ENCODE results near the gene REG1B.

REG1B gene

DNA sequence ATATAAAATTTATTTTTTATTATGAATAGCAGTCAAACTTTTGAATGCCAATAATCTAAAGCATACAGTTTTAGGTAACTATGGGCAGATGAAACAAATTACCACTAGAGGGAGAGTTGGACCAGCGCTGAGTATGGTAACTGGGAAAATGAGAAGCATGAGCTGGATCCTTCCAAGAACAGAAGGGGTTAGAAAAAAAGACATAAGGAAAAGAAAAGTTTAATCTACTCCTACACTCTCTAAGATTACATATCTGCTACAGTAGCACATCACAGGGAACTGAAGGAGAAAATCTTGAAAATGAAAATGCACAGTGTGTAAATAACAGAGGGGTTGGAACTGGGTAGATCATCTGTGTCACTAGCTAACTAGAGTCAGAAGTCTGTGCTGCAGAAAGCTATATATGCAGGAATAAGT lies 46.8 kb downstream of the REG1B start:
- Histone ChIP-seq H3K9me3 (replicated peaks in 1 of 2; ENCODE audit: control insufficient read depth in 2 of 2, insufficient read depth in 1 of 2, low read depth in 1 of 2, low read length in 2 of 2) (no peaks in the 10 kb centered on the region), H2AFZ (ENCODE audit: low read length) (no peak overlapping the region), H2BK15ac (ENCODE audit: low read length) (no peak overlapping the region), H4K8ac (ENCODE audit: low read depth, low read length) (no peak overlapping the region), H3K4me1 (ENCODE audit: control insufficient read depth in 2 of 2, insufficient read depth in 1 of 2, low read depth in 1 of 2, low read length in 2 of 2) (no peaks in the 10 kb centered on the region), H2AK5ac (ENCODE audit: low read depth, low read length) (no peak overlapping the region), H2BK120ac (ENCODE audit: low read depth, low read length) (no peak overlapping the region), H3K27me3 (ENCODE audit: control insufficient read depth in 3 of 3, insufficient read depth in 3 of 3, low read depth in 1 of 3, low read length in 3 of 3) (no peaks in the 10 kb centered on the region), H3K9ac (ENCODE audit: low read depth, low read length, poor library complexity) (no peak overlapping the region), H3K4me2 (ENCODE audit: insufficient read depth, low read length, poor library complexity, severe bottlenecking) (no peak overlapping the region), H3K14ac (ENCODE audit: low read length) (no peak overlapping the region), H2BK12ac (ENCODE audit: low read length) (no peak overlapping the region), H3K4me3 (ENCODE audit: low read length in 2 of 2) (no peak overlapping the region), H3K18ac (ENCODE audit: low read length) (no peak overlapping the region), H3K4ac (ENCODE audit: low read length) (no peak overlapping the region), H3K36me3 (replicated peaks in 1 of 2; ENCODE audit: control insufficient read depth in 2 of 2, insufficient read depth in 2 of 2, low read length in 2 of 2) (no peaks in the 10 kb centered on the region), H3K23ac (ENCODE audit: low read depth, low read length, poor library complexity) (no peak overlapping the region), H3K27ac (replicated peaks; ENCODE audit: low read length) (no peak overlapping the region), H4K91ac (ENCODE audit: low read depth, low read length, poor library complexity) (no peak overlapping the region), H3K79me1 (ENCODE audit: low read depth, low read length) (no peaks in the 10 kb centered on the region), H2BK5ac (ENCODE audit: low read length) (no peak overlapping the region)
- WGBS, 2 donors (ENCODE audit: extremely low coverage in 2 of 2, insufficient read length in 2 of 2, insufficient replicate concordance in 1 of 2): no CpG with 5 or more reads among the region's 1 CpG
- peak; percentile 14 for DNase-seq (ENCODE audit: low spot score)

DNA sequence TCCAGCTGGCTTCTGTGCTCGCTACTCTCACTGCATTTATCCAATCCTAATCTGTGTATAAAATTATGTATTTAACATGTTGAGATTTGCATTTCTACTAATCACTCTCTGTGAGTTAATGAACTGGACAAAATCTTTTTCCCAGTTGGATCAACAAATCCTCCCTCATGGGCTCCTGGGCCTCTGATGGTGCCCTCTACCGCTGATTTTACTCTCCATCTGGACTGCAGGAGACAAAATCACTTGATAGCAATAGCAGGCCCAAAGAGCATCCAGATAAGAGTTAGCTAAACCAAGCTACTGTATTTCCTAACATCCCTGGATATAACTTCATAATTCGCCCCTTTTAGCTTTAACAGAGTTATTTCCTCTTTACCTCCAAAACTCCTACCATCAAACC lies 47.8 kb downstream of the REG1B start:
- H3K4me3 ChIP-seq (ENCODE audit: low read length in 2 of 2): no peak overlapping the region
- no peak overlapping the region for H3K23ac ChIP-seq (ENCODE audit: low read depth, low read length, poor library complexity)
- no peak overlapping the region for H4K91ac ChIP-seq (ENCODE audit: low read depth, low read length, poor library complexity)
- no peak overlapping the region for H3K9ac ChIP-seq (ENCODE audit: low read depth, low read length, poor library complexity)
- no peaks in the 10 kb centered on the region for H3K36me3 ChIP-seq (replicated peaks in 1 of 2; ENCODE audit: control insufficient read depth in 2 of 2, insufficient read depth in 2 of 2, low read length in 2 of 2)
- H2BK5ac ChIP-seq (ENCODE audit: low read length): no peak overlapping the region
- no peak overlapping the region for H2AK5ac ChIP-seq (ENCODE audit: low read depth, low read length)
- no peak overlapping the region for H2BK120ac ChIP-seq (ENCODE audit: low read depth, low read length)
- no peaks in the 10 kb centered on the region for H3K9me3 ChIP-seq (replicated peaks in 1 of 2; ENCODE audit: control insufficient read depth in 2 of 2, insufficient read depth in 1 of 2, low read depth in 1 of 2, low read length in 2 of 2)
- H3K14ac ChIP-seq (ENCODE audit: low read length): no peak overlapping the region
- no peaks in the 10 kb centered on the region for H3K27me3 ChIP-seq (ENCODE audit: control insufficient read depth in 3 of 3, insufficient read depth in 3 of 3, low read depth in 1 of 3, low read length in 3 of 3)
- H2AFZ ChIP-seq (ENCODE audit: low read length): no peak overlapping the region
- no peak overlapping the region for H3K18ac ChIP-seq (ENCODE audit: low read length)
- H3K79me1 ChIP-seq (ENCODE audit: low read depth, low read length): no peaks in the 10 kb centered on the region
- H2BK12ac ChIP-seq (ENCODE audit: low read length): no peak overlapping the region
- 100% methylated on average over 1 of the region's 3 CpGs; no CpG with 5 or more reads in 1 of the 2 donors for WGBS, 2 donors (ENCODE audit: extremely low coverage in 2 of 2, insufficient read length in 2 of 2, insufficient replicate concordance in 1 of 2)
- no peak overlapping the region for H3K27ac ChIP-seq (replicated peaks; ENCODE audit: low read length)
- no peak overlapping the region for H3K4me2 ChIP-seq (ENCODE audit: insufficient read depth, low read length, poor library complexity, severe bottlenecking)
- no peak for DNase-seq (ENCODE audit: low spot score)
- H3K4me1 ChIP-seq (ENCODE audit: control insufficient read depth in 2 of 2, insufficient read depth in 1 of 2, low read depth in 1 of 2, low read length in 2 of 2): no peaks in the 10 kb centered on the region
- H4K8ac ChIP-seq (ENCODE audit: low read depth, low read length): no peak overlapping the region
- no peak overlapping the region for H2BK15ac ChIP-seq (ENCODE audit: low read length)
- no peak overlapping the region for H3K4ac ChIP-seq (ENCODE audit: low read length)

Measured in neuronal stem cell (in vitro differentiated cells).